Heart left ventricle (tissue), 13 donors: ENCODE measurements around the gene SUGCT.

Experiments used
- POLR2A ChIP-seq, 2 donors: fragments of 450-650 bp; IDR thresholded peaks; one replicate each; pipeline ENCODE4 v1.6.1; 2017; ENCODE audit warnings: antibody characterized with exemption in 2 of 2, mild to moderate bottlenecking in 2 of 2, moderate library complexity in 2 of 2
- TF ChIP-seq, protein P1 (sequence below), 12 donors: fragments of 200-600 bp; sonication (generic) in 4 of 12; IDR thresholded peaks; one replicate each; pipeline versions ENCODE4 v1.5.0 to v1.8.0; 2018 to 2022; ENCODE audit warnings: antibody characterized with exemption in 12 of 12, mild to moderate bottlenecking in 5 of 12
- donor health status: ischemic (EF 13 %, LVEDD 7.1; RV severe dilation, severe dysfunction).
- donor health status: DM: no; HTN: yes; CAD: no.
- donor health status: DM: no; HTN: no; CAD: no.
- donor health status: ischemic (EF 25% LVEDD 6.9; RV normal size, moderate dysfunction).
- donor health status: ischemic (EF 25% LVEDD 5.7; RV mildly dilated, moderate dysfunction).
- donor health status: ischemic (EF 35%, LVEDD 5.7; RV mildly dilated, moderate dysfunction).
- donor health status: nonischemic (EF 11% LVEDD 7.7; RV severe dilation, severe dysfunction).
- donor health status: DM: yes; HTN: yes; CAD: no.
- donor health status: PGD.
- donor health status: ischemic (EF 29% LVEDD 5.4; RV normal size, mild dysfunction).
- donor health status: nonischemic (EF 23%, LVEDD 6.1; RV moderate dilation, normal function).

DNA sequence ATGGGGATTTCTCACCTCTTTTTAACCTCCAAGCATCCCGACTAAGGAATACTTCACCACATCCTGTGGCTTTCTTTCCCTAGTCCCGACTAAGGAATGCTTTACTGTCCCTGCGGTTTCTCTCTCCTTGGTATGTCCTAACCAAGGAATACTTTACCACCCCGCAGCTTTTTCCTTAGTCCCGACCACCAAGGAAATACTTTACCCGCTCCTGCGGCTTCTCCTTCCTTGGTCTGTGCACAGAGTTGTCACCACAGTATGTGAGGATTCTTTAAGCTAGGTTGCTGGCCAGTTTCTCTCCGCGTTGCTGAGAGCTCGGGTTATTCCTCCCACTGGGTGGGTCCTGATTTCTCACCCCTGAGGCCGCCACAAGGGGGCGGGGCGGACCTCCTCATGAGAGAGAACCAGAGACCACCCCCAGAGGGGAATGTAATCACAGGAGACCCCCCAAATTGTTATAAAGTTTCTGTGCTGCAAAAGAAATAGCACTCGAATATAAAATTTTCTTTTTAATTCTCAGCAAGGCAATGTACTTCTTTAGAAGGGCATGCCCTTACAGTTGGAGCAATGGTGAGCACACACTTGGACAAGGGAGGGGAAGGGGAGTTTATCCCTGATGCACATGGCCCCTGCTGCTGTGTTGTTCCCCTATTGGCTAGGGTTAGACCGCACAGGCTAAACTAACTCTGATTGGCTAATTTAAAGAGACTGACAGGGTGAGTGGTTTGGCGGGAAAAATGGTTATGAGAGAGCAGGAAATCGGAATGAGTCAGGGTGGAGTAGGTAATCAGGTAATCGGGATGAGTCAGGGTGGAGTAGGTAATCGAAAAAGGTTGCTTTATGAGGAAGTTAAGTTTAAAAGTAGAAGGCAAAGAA lies 12.8 kb downstream of the SUGCT start:
- no peak for TF ChIP-seq POLR2A (IDR thresholded peaks at IDR 0.05)
- TF ChIP-seq, protein P1, sequence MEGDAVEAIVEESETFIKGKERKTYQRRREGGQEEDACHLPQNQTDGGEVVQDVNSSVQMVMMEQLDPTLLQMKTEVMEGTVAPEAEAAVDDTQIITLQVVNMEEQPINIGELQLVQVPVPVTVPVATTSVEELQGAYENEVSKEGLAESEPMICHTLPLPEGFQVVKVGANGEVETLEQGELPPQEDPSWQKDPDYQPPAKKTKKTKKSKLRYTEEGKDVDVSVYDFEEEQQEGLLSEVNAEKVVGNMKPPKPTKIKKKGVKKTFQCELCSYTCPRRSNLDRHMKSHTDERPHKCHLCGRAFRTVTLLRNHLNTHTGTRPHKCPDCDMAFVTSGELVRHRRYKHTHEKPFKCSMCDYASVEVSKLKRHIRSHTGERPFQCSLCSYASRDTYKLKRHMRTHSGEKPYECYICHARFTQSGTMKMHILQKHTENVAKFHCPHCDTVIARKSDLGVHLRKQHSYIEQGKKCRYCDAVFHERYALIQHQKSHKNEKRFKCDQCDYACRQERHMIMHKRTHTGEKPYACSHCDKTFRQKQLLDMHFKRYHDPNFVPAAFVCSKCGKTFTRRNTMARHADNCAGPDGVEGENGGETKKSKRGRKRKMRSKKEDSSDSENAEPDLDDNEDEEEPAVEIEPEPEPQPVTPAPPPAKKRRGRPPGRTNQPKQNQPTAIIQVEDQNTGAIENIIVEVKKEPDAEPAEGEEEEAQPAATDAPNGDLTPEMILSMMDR (IDR thresholded peaks at IDR 0.05): no peak
